ENCODE data around the gene ASB17.
"Not testable (repeated sequence)": the region's sequence is repeated elsewhere in the genome, so short reads cannot be mapped to it uniquely, and the experiment has no call there.

ASB17 gene, protein sequence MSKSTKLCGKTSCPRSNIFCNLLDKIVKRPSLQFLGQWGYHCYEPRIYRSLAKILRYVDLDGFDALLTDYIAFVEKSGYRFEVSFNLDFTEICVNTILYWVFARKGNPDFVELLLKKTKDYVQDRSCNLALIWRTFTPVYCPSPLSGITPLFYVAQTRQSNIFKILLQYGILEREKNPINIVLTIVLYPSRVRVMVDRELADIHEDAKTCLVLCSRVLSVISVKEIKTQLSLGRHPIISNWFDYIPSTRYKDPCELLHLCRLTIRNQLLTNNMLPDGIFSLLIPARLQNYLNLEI

DNA sequence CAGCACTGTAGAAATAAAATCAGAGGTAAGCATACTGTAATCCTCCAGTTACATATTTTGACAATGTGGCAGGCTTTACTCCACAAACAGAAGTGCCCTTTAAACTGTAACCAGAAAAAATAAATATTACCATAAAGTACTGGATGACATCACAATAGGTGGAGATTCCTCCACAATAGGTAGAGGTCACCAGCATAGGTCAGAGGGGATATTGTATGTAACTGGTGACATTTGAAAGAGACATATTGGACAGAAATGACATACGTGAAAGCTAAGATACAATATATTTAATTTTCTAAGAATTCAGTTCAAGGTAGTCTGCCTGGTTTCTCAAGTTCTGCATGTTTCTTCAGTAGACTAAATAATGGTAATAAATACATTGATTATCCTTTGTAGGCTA lies at the start of gene ASB17:
Gene ASB17, minus strand, starts transcription at position 101 of the 400 bp plus-strand sequence. CDS start 113 bp downstream, outside the sequence.
- no peak for DNase-seq (ENCODE audit: low spot score)

- no peak for DNase-seq (ENCODE audit: low spot score)
These were observed 49.0 kb upstream of the ASB17 start for GRCh38 chr1:75980972-75981897.

DNA sequence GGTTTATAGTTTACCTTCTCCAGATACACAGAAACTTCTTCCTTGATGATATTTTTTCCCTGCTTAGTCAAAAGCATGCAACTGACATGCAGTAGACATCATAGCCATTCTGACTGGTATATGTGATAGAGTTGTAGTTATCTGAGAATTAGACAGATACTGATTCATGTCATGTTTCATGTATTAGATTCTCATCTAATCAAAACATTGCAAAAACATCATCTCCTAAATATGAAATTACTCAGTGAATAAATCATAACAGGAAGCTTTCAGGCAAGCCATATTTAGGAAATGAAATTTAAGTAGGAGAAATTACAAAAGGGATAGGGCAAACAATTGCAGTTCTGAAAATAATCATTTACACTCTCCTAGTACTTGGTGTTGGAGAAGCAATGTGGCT lies 38.4 kb upstream of the ASB17 start:
- no peak for DNase-seq (ENCODE audit: low spot score)

DNA sequence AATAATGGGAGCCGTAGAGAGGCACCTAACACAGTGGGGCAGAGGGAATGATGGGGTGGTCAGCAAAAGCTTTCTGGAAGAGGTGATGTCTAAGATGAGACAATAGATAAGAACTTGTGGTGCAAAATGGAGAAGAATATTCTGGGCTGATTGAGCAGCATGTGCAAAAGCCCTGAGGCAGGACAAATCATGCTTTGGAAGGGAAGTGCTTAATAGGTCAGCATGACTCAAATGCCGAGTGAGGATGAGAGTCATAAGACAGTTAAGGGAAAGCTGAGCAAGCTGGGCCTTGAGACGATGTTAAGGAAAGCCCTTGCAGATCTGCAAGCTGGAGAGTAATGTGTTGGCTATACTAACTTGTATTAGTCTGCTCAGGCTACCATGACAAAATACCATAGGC lies 37.3 kb upstream of the ASB17 start:
- no peak for DNase-seq (ENCODE audit: low spot score)

GRCh38 chr1:75967719-75968118 lies 35.5 kb upstream of the ASB17 start:
- no peak for DNase-seq (ENCODE audit: low spot score)

DNA sequence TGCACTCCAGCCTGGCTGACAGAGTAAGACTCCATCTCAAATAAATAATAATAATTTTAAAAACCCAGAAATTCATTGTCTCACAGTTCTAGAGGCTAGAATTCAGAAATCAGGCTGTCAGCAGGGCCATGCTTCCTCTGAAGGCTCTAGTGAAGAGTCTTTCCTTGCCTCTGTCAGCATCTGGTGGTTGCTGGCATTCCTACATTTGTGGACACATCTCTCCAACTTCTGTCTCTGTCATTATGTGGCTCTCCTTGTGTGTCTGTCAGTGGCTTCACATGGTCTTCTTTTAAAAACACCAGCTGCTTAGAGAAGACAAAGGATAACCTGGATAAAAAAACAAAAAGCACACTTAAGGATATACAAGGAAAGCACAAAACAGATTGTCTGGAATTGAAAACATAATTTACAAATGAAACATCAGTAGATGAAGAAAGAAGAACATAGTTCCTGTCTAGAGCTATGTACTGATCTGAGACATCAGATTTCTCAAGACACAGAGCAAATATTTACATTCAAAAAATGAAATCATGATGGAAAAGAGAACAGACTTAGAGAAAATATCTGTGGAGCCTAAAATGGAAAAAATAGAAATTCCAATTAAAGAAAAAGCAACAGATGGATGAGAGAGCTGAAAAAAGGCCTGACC lies 32.7 kb upstream of the ASB17 start:
- no peak for DNase-seq (ENCODE audit: low spot score)

GRCh38 chr1:75964110-75964759 lies 32.0 kb upstream of the ASB17 start:
- DNase-seq (ENCODE audit: low spot score), result not testable (repeated sequence)

GRCh38 chr1:75954586-75954985 lies 22.4 kb upstream of the ASB17 start:
- DNase-seq (ENCODE audit: low spot score), result no peak

DNA sequence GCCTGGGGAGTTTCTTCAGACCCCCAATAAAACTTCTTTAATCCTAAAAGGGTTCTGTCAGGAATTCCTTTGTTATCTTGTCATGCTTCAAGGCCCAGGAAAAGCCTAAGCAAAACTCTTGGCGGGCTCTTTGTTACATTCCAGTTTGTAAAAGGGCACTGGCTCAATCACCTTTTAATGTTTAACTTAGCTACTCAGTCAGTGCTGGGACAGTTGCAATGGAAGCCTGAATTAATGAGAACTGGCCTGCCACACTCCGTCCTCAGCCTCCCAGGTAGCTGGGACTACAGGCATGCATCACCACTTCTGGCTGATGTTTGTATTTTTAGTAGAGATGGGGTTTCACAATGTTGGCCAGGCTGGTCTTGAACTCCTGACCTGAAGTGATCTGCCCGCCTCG lies 21.3 kb upstream of the ASB17 start:
- DNase-seq (ENCODE audit: low spot score), result no peak

DNA sequence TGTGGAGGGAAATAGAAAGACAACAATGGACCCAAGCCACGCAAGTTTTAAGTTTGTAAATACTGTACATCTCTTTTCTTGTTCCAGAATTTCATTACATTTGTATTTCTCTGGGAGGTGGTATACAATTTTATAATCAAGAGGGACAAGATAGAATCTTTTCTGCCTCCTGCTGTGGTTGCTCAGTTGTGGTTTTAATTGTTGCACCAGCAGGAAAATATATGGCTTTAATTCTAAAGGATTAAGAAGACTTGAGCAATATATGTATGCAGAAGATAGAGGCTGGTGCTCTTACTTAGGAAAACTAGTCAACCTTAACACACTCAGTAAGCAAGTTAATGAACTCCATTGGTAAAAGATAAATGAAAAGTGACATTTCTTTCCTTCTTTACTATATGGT lies 19.8 kb upstream of the ASB17 start:
- no peak for DNase-seq (ENCODE audit: low spot score)

DNA sequence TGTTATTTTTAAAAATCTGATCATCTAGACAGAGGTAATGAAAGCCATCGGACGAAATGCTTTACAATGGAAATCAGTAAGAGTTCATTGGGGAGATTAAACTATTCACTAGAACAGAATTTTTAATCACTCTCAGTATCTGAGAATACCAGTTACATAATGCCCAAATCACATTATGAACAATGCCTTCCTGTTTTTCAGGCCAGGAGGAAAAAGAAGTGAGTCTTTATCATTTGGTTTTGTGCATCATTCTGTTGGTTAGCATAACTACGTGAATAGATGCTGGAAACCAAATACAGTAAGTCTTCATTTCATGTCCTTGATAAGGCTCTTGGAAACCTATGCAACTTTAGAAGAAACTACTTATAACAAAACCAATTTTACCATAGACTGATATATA lies 18.0 kb upstream of the ASB17 start:
- DNase-seq (ENCODE audit: low spot score), result no peak

- not testable (repeated sequence) for DNase-seq (ENCODE audit: low spot score)
These were observed 10.8 kb upstream of the ASB17 start for GRCh38 chr1:75943037-75943436.

- DNase-seq (ENCODE audit: low spot score), result peak; percentile 5
These were observed 4.8 kb upstream of the ASB17 start for GRCh38 chr1:75937034-75937433.

- no peak for DNase-seq (ENCODE audit: low spot score)
These were observed 9.5 kb downstream of the ASB17 start for GRCh38 chr1:75922698-75923097.

GRCh38 chr1:75916834-75917233 lies 15.4 kb downstream of the ASB17 start:
- no peak for DNase-seq (ENCODE audit: low spot score)

DNA sequence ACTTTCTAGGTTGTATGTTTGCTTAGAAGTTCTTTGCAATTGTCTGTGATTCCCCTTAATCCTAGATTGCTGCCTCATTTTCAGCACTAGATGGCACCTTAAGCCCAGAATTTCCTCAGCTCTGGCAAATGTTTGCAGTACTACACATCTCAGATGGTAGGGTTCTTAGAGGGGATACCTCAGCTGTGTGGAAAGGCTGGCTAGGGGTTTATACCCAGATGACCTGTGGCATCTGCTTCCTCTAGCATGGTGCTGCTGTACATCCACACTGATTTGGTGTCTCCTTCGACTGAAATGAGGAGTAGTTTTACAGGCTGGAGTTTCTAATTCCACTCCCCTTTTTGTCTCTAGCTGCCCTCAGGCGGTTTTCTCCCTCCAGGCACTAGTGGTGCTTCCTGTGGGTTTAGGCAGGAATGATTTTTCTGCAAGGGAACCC lies 23.5 kb downstream of the ASB17 start:
- DNase-seq (ENCODE audit: low spot score), result peak; percentile 2

GRCh38 chr1:75901371-75901770 lies 30.8 kb downstream of the ASB17 start:
- DNase-seq (ENCODE audit: low spot score), result no peak

DNA sequence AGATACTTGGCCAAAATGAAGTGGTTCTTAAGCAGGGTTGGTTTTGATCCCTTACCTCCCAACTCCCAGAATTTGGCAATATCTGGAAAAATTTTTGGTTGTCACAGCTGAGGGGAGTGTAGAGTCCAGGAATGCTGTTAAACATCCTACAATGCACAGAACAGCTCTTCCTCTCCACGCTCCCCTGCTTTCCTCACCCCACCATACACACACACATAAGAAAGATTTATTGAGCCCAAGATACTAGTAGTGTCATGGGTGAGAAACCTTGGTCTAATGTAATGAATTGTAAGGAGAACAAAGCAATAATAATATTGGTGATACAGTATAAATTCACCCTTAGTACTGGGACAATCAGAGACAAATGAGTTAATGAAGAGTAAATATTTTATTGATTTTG lies 47.8 kb downstream of the ASB17 start:
- DNase-seq (ENCODE audit: low spot score), result no peak

GRCh38 chr1:75879985-75880384 lies 52.2 kb downstream of the ASB17 start:
- DNase-seq (ENCODE audit: low spot score), result no peak

DNA sequence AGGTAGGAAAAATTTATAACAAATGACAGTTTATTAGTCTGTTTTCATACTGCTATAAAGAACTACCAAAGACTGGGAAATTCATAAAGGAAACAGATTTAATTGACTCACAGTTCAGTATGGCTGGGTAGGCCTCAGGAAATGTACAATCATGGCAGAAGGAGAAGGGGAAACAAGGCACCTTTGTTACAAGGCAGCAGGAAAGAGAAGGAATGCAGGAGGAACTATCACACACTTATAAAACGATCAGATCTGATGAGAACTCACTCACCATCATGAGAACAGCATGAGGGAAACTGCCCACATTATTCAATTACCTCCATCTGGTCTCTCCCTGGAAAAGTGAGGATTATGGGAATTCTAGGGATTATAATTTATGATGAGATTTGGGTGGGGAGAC lies 61.3 kb downstream of the ASB17 start:
- no peak for DNase-seq (ENCODE audit: low spot score)

All from AG08396 (cell line).